HG03060 (cell line): ENCODE results near the gene GJA3.

Experiments used
- ATAC-seq: cut with Tn5 transposase; IDR thresholded peaks from one replicate; pipeline ENCODE4 v1.9.1; 2021; ENCODE audit warnings: low read depth, moderate number of reproducible peaks; ENCODE audit not compliant: unreplicated experiment

GJA3 gene

DNA sequence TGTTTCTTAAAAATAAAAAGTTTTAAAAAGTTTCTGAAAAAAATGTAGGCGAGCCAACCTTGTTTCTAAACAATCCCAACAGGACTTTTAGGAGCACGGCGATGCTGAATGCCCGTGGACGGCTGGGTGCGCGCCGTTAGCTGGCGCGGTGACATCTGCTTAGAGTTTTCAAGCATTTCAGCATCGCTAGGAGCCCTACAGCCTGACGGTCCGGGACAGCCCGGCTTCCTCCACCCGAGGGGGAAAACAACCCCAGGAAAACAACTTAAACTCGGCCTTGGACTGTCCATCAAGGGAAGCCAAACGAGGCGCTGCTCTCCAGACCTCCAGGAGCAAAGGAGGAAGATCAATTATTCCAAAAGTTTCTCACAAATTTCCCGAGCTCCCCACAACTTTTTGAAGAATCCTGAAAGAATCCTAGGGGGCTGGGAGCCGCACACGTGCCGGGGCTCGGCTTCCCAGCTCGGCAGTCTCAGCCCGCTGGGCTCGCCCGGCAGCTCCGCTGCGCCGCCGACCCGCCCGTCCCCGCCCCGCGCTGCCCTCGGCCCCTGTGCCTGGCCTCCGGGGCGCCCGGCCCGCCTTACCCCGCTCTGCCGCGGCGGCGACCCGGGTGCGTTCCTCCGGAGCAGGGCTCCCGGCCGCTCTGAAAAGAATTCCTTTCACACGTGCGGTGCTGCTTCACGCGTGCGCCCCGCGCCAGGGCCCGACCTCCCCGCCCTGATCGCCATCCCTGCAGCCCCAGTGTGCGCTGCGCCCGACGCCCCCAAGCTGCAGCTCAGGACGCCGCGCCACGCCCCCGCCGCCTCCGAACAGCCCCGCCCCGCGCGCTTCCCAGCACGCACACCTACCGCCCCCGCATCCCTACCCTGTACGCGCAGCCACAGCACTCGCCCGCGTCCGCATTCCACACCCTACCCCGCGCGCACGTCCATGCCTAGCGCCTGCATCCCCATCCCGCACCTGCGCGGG, at the start of gene GJA3:
Gene GJA3 (minus strand): TSS at position 747 of the 969 bp plus-strand sequence. CDS start 17,764 bp downstream, outside the sequence.
- ATAC-seq = peak; percentile 29

- ATAC-seq = no peak
Observed at GRCh38 chr13:20209948-20210347, 49.1 kb upstream of the GJA3 start.

DNA sequence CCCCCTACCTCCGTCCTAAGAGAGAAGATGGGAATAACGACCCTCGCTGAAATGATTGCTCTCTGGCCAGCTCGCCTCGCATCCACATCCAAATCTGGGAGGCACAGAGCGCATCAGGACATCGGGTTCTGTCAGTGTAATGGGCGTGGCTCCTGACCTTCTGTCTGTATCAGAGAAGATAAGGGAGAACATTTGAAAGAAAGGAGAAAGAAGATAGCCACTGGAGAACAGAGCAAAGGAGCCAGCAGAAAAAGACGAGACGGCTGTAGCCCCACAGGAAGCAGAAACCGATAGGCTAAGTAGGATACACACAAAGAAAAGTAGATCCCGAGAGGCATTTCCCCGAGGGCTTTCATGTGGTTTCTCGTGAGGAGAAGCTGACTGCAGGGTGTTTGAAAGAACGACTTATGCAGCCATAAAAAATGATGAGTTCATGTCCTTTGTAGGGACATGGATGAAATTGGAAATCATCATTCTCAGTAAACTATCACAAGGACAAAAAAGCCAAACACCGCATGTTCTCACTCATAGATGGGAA, 45.9 kb upstream of the GJA3 start:
- no peak for ATAC-seq

DNA sequence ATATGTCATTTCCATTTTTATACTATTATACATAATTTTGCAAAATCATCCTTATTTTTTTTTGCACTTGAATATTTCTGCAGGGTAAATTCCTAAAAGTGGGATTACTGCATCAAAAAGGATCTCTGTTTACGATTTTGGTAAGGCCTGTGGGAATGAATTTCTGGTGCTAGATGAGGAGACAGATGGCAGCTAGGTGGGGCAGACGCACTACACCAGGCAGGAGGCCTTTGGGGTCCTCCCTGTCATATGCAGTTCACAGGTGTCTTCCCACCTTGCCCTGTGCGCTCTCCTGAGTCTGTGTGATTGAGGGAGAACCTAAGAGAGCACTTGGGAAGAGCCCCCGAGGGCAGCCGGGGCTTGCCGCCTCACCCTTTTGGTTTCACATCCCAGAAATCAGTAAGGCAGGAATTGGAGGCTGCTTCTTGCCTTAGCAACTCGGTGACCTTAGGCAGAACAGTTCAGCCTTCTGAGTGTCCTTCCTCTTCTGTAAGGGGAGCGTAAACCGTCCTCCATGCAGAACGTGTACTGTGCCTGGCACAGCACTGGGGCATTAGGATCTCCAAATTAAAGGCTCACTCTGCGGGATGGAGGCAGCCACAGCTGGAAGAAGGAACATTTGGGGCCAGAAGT, 45.3 kb upstream of the GJA3 start:
- no peak for ATAC-seq

DNA sequence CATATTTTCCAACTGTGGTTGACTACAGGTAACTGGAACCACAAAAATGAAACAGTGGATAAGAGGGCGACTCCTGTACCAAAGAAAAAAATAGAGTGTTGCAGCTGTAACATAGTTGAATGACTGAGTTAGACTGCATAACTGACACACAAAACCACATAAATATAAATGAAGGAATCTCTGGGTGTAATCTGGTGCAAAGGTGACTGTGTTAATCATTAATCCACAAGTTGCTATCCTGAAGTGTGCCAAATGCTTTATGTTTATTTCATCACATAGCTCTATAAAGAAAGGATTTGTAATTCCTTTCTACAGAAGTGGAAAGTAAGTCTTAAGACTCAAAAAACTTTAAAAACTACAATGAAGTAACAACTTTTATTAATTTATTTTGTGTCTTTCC, 37.9 kb upstream of the GJA3 start:
- no peak for ATAC-seq

DNA sequence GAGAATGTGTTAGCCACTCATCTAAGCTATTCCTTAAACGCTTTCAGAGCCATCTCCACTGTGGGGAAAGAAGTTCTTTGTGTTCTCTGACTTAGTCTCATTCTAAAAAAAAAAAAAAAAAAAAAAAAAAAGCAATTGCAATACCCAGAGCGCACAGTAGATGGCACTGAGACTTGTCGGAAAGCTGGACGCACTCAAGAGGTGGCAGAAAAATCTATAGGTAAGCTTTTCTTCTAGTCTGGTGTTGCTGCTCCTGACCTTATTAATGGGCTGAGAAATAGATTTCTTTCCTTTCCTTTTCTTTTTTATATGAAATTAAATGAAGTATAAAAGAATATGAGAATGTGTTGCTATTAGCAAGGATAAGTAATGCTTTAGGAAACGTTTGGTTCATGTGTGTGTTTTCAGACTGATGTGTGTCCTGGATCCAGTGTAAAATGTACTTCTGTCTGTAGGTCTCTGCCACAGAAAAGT, 36.5 kb upstream of the GJA3 start:
- ATAC-seq = no peak

GRCh38 chr13:20195801-20196200, 34.9 kb upstream of the GJA3 start:
- no peak for ATAC-seq

GRCh38 chr13:20193907-20194631, 33.2 kb upstream of the GJA3 start:
- ATAC-seq = no peak

GRCh38 chr13:20193162-20193906, 32.5 kb upstream of the GJA3 start:
- ATAC-seq = no peak

DNA sequence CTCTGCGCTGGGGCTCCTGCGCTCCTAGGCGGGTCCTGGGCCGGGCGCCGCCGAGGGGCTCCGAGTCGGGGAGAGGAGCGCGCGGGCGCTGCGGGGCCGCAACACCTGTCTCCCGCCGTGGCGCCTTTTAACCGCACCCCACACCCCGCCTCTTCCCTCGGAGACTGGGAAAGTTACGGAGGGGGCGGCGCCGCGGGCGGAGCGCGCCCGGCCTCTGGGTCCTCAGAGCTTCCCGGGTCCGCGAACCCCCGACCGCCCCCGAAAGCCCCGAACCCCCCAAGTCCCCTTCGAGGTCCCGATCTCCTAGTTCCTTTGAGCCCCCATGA, 31.9 kb upstream of the GJA3 start, which contains the start of gene GJB2:
Gene GJB2 (minus strand): TSS at position 103 of the 326 bp plus-strand sequence. CDS start 3,357 bp downstream, outside the sequence.
- no peak for ATAC-seq

- no peak for ATAC-seq
Observed at GRCh38 chr13:20192158-20192835, 31.4 kb upstream of the GJA3 start.

- ATAC-seq = no peak
Observed at GRCh38 chr13:20191311-20192157, 30.7 kb upstream of the GJA3 start.

GRCh38 chr13:20190481-20191310, 29.8 kb upstream of the GJA3 start:
- no peak for ATAC-seq

DNA sequence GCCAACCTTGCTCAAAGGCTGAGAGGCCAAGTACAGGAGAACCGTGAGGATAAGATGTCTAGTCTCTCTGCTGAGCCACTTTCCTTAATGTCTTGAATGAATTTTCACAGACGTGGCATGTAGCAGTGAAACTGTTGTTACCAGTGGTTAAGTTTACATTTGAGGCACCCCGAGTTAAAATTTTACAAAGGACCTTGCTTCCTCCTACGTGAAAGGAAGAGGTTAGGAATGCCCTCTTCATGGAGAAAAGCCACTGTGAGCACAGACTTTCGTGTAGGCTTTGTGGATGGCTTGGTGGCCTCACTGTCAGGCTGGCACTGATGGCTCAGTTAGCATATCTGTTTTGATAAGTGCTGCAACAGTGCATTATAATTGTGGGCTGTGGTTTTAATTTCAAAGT, 29.2 kb upstream of the GJA3 start:
- no peak for ATAC-seq

DNA sequence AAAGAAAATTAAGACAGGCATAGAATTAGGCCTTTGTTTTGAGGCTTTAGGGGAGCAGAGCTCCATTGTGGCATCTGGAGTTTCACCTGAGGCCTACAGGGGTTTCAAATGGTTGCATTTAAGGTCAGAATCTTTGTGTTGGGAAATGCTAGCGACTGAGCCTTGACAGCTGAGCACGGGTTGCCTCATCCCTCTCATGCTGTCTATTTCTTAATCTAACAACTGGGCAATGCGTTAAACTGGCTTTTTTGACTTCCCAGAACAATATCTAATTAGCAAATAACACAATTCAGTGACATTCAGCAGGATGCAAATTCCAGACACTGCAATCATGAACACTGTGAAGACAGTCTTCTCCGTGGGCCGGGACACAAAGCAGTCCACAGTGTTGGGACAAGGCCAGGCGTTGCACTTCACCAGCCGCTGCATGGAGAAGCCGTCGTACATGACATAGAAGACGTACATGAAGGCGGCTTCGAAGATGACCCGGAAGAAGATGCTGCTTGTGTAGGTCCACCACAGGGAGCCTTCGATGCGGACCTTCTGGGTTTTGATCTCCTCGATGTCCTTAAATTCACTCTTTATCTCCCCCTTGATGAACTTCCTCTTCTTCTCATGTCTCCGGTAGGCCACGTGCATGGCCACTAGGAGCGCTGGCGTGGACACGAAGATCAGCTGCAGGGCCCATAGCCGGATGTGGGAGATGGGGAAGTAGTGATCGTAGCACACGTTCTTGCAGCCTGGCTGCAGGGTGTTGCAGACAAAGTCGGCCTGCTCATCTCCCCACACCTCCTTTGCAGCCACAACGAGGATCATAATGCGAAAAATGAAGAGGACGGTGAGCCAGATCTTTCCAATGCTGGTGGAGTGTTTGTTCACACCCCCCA, 28.1 kb upstream of the GJA3 start:
- ATAC-seq = no peak

GRCh38 chr13:20186771-20187170, 25.9 kb upstream of the GJA3 start:
- ATAC-seq = no peak
